Measurements from ENCODE around the gene NAA10.

The NAA10 gene

GRCh38 chrX:153945956-153946943, 11.4 kb upstream of the NAA10 start:
- no peak overlapping the region for H3K4me3 Mint-ChIP-seq
- H3K27me3 Mint-ChIP-seq: no peaks in the 10 kb centered on the region
- peaks cover 7% of the 10 kb centered on the region for H3K4me1 Mint-ChIP-seq
- no peak for ATAC-seq
- no peak overlapping the region for H3K27ac Mint-ChIP-seq
- no peaks in the 10 kb centered on the region for H3K9me3 Mint-ChIP-seq
- H3K36me3 Mint-ChIP-seq: peaks cover 10% of the 10 kb centered on the region

- H3K27ac Mint-ChIP-seq: peak overlapping the region; percentile 94
- peaks cover 6% of the 10 kb centered on the region for H3K36me3 Mint-ChIP-seq
- peak overlapping the region; percentile 96 for H3K4me3 Mint-ChIP-seq
- peak; percentile 31 for ATAC-seq
- H3K27me3 Mint-ChIP-seq: no peaks in the 10 kb centered on the region
- peaks cover 7% of the 10 kb centered on the region for H3K4me1 Mint-ChIP-seq
- no peaks in the 10 kb centered on the region for H3K9me3 Mint-ChIP-seq
Measured at GRCh38 chrX:153944800-153945150, 9.9 kb upstream of the NAA10 start.

GRCh38 chrX:153944140-153944799, 9.4 kb upstream of the NAA10 start, which contains the start of gene RENBP:
RENBP (minus strand) TSS chrX:153944643; CDS start chrX:153944610, 33 bp downstream.
- Mint-ChIP-seq H3K9me3 (no peaks in the 10 kb centered on the region), H3K36me3 (peaks cover 6% of the 10 kb centered on the region), H3K4me1 (peaks cover 7% of the 10 kb centered on the region), H3K4me3 (peak within 1 kb of the TSS; percentile 96), H3K27ac (peak within 1 kb of the TSS; percentile 94), H3K27me3 (no peaks in the 10 kb centered on the region)
- ATAC-seq: peak; percentile 77

GRCh38 chrX:153941336-153942252, 6.8 kb upstream of the NAA10 start:
- Mint-ChIP-seq H3K9me3 (no peaks in the 10 kb centered on the region), H3K27ac (no peak overlapping the region)

GRCh38 chrX:153939573-153939972, 4.7 kb upstream of the NAA10 start:
- Mint-ChIP-seq H3K27ac (no peak overlapping the region), H3K4me3 (no peak overlapping the region), H3K4me1 (peaks cover 7% of the 10 kb centered on the region), H3K27me3 (no peaks in the 10 kb centered on the region), H3K36me3 (no peaks in the 10 kb centered on the region), H3K9me3 (no peaks in the 10 kb centered on the region)
- ATAC-seq: no peak

More at GRCh38 chrX:153941336-153942252, 6.8 kb upstream of the NAA10 start:
- Mint-ChIP-seq H3K4me1 (peaks cover 7% of the 10 kb centered on the region), H3K4me3 (peak overlapping the region; percentile 32), H3K27me3 (no peaks in the 10 kb centered on the region), H3K36me3 (no peaks in the 10 kb centered on the region)
- ATAC-seq: no peak

GRCh38 chrX:153938226-153938786, 3.5 kb upstream of the NAA10 start:
- Mint-ChIP-seq H3K27ac (peak overlapping the region; percentile 27), H3K36me3 (no peaks in the 10 kb centered on the region), H3K4me1 (peaks cover 13% of the 10 kb centered on the region), H3K4me3 (no peak overlapping the region), H3K27me3 (no peaks in the 10 kb centered on the region), H3K9me3 (no peaks in the 10 kb centered on the region)
- no peak for ATAC-seq

GRCh38 chrX:153937056-153937455, 2.2 kb upstream of the NAA10 start:
- ATAC-seq: no peak
- H3K9me3 Mint-ChIP-seq: no peaks in the 10 kb centered on the region
- no peak overlapping the region for H3K4me3 Mint-ChIP-seq
- H3K27ac Mint-ChIP-seq: no peak overlapping the region
- no peaks in the 10 kb centered on the region for H3K27me3 Mint-ChIP-seq
- H3K4me1 Mint-ChIP-seq: peaks cover 14% of the 10 kb centered on the region
- no peaks in the 10 kb centered on the region for H3K36me3 Mint-ChIP-seq

- ATAC-seq: no peak
- Mint-ChIP-seq H3K9me3 (no peaks in the 10 kb centered on the region), H3K4me1 (peaks cover 22% of the 10 kb centered on the region), H3K27ac (no peak overlapping the region), H3K4me3 (peak overlapping the region; percentile 71), H3K27me3 (no peaks in the 10 kb centered on the region), H3K36me3 (peaks cover 9% of the 10 kb centered on the region)
Measured at GRCh38 chrX:153935326-153935851, 552 bp upstream of the NAA10 start.

GRCh38 chrX:153934148-153934761, 582 bp downstream of the NAA10 start:
- Mint-ChIP-seq H3K4me1 (peaks cover 24% of the 10 kb centered on the region), H3K27me3 (no peaks in the 10 kb centered on the region), H3K9me3 (no peaks in the 10 kb centered on the region), H3K36me3 (peaks cover 9% of the 10 kb centered on the region), H3K4me3 (peak overlapping the region; percentile 82), H3K27ac (peak overlapping the region; percentile 64)
- ATAC-seq: no peak

GRCh38 chrX:153933748-153934147, 1.1 kb downstream of the NAA10 start:
- peaks cover 9% of the 10 kb centered on the region for H3K36me3 Mint-ChIP-seq
- H3K4me3 Mint-ChIP-seq: peak overlapping the region; percentile 82
- no peaks in the 10 kb centered on the region for H3K9me3 Mint-ChIP-seq
- no peaks in the 10 kb centered on the region for H3K27me3 Mint-ChIP-seq
- ATAC-seq: no peak
- peaks cover 28% of the 10 kb centered on the region for H3K4me1 Mint-ChIP-seq
- H3K27ac Mint-ChIP-seq: peak overlapping the region; percentile 64

GRCh38 chrX:153932220-153932915, 2.5 kb downstream of the NAA10 start:
- Mint-ChIP-seq H3K36me3 (peaks cover 9% of the 10 kb centered on the region), H3K27me3 (no peaks in the 10 kb centered on the region), H3K27ac (no peak overlapping the region), H3K9me3 (no peaks in the 10 kb centered on the region), H3K4me1 (peaks cover 28% of the 10 kb centered on the region), H3K4me3 (no peak overlapping the region)
- no peak for ATAC-seq

- H3K4me1 Mint-ChIP-seq: peaks cover 33% of the 10 kb centered on the region
- H3K27me3 Mint-ChIP-seq: no peaks in the 10 kb centered on the region
- peak overlapping the region; percentile 11 for H3K27ac Mint-ChIP-seq
- no peak overlapping the region for H3K4me3 Mint-ChIP-seq
- no peaks in the 10 kb centered on the region for H3K9me3 Mint-ChIP-seq
- ATAC-seq: no peak
- peaks cover 9% of the 10 kb centered on the region for H3K36me3 Mint-ChIP-seq
Measured at GRCh38 chrX:153931748-153932147, 3.1 kb downstream of the NAA10 start.

GRCh38 chrX:153931151-153931550, 3.7 kb downstream of the NAA10 start:
- H3K36me3 Mint-ChIP-seq: peaks cover 9% of the 10 kb centered on the region
- peaks cover 38% of the 10 kb centered on the region for H3K4me1 Mint-ChIP-seq
- H3K27ac Mint-ChIP-seq: peak overlapping the region; percentile 11
- no peak for ATAC-seq
- H3K27me3 Mint-ChIP-seq: no peaks in the 10 kb centered on the region
- no peak overlapping the region for H3K4me3 Mint-ChIP-seq
- no peaks in the 10 kb centered on the region for H3K9me3 Mint-ChIP-seq

All from stimulated activated memory B cell treated with anti-CD40 and anti-IgM and Interleukin-4, amounts not matched to agents 10 μg/mL and 1 μg/mL and 100 μg/mL, for 72 hours (primary cell).